Prostate gland (tissue), 2 donors: ENCODE results near the gene LMBR1. TPM values are rescaled to one million over a fixed set of nuclear protein-coding genes. Genes with fewer than 3 reads are reported as not detected.

ENCODE experiments used
- DNase-seq: peaks from one replicate; pipeline ENCODE4 v3.0.0-alpha.2; 2019; ENCODE audit warnings: low spot score
- H3K27ac ChIP-seq, 2 donors: fragments of 200-600 bp; sonication (generic); 2 replicates each; pipeline ENCODE4 v1.5.1; 2017 to 2019
- H3K27me3 ChIP-seq: fragments of 200-600 bp; sonication (generic); replicated peaks from 2 replicates; pipeline ENCODE4 v1.5.1; 2019; ENCODE audit not compliant: insufficient read depth
- H3K36me3 ChIP-seq, 2 donors: fragments of 200-600 bp; sonication (generic); 1 replicate in 1 of 2; 2 replicates in 1 of 2; pipeline versions ENCODE4 v1.5.1 to v1.8.1; 2017 to 2019
- H3K4me1 ChIP-seq: fragments of 200-600 bp; sonication (generic); replicated peaks from 2 replicates; pipeline ENCODE4 v1.5.1; 2019
- H3K4me3 ChIP-seq, 2 donors: fragments of 200-600 bp; sonication (generic); 2 replicates each; pipeline ENCODE4 v1.5.1; 2017 to 2019
- H3K9me3 ChIP-seq: fragments of 200-600 bp; sonication (generic); 2 replicates; pipeline ENCODE4 v1.5.1; 2017
- CTCF ChIP-seq, 4 experiments: fragments of 200-600 bp in 2 of 4; fragments of 450-650 bp in 2 of 4; sonication (generic) in 2 of 4; IDR thresholded peaks; 1 replicate in 3 of 4; 2 replicates in 1 of 4; pipeline ENCODE4 v1.5.1; 2016 to 2019; ENCODE audit warnings: antibody characterized with exemption in 4 of 4, mild to moderate bottlenecking in 2 of 4, moderate library complexity in 2 of 4
- POLR2A ChIP-seq: fragments of 450-650 bp; IDR thresholded peaks from one replicate; pipeline ENCODE4 v1.6.1; 2016; ENCODE audit warnings: antibody characterized with exemption, mild to moderate bottlenecking
- POLR2AphosphoS5 ChIP-seq: sonication (generic); formaldehyde crosslinking; IDR thresholded peaks from one replicate; pipeline ENCODE4 v1.6.1; 2017; ENCODE audit warnings: antibody characterized with exemption
- WGBS: methylation state at CpG from one replicate; pipeline ENCODE4 v1.1.5; 2018; 5-methylcytosine and 5-hydroxymethylcytosine counted together
- intact Hi-C: fragments of 100-400 bp; cut with DNase I; formaldehyde crosslinking; loops from one replicate; pipeline ENCODE4 v1.14.2; 2022
- total RNA-seq, 2 donors: library from RNA; depleted of rRNA; stranded (reverse); fragments of >200 nt; gene quantifications; one replicate each; pipeline ENCODE4 v1.1.0, GENCODE V29; 2016

Gene LMBR1
- total RNA-seq, 2 donors from 2014 or later: 44.7 to 168 TPM

GRCh38 chr7:156843157-156843556 is 49.8 kb downstream of the LMBR1 start:
- 86% methylated on average over 2 of the region's 2 CpGs for WGBS

GRCh38 chr7:156842740-156843140 is 50.2 kb downstream of the LMBR1 start:
- Histone ChIP-seq H3K36me3 (no peaks in the 10 kb centered on the region), H3K9me3 (no peaks in the 10 kb centered on the region), H3K27ac (no peak overlapping the region), H3K27me3 (no peaks in the 10 kb centered on the region), H3K4me1 (no peaks in the 10 kb centered on the region), H3K4me3 (no peak overlapping the region)
- TF ChIP-seq CTCF (IDR thresholded peaks at IDR 0.05) (no peak), POLR2A (no peak), POLR2AphosphoS5 (peak; percentile 38)
- peak; percentile 33 for DNase-seq
- intact Hi-C loops: no loop called here
- 48% methylated on average over 2 of the region's 2 CpGs for WGBS

More at GRCh38 chr7:156843157-156843556, 49.8 kb downstream of the LMBR1 start:
- Histone ChIP-seq H3K27ac (no peak overlapping the region), H3K36me3 (no peaks in the 10 kb centered on the region), H3K27me3 (no peaks in the 10 kb centered on the region), H3K4me1 (no peaks in the 10 kb centered on the region), H3K4me3 (no peak overlapping the region), H3K9me3 (no peaks in the 10 kb centered on the region)
- intact Hi-C loops: no loop called here
- TF ChIP-seq POLR2A (no peak), CTCF (IDR thresholded peaks at IDR 0.05) (no peak)
- DNase-seq: no peak

GRCh38 chr7:156842317-156842716 is 50.7 kb downstream of the LMBR1 start:
- no peaks in the 10 kb centered on the region for H3K9me3 ChIP-seq
- 52% methylated on average over 5 of the region's 5 CpGs for WGBS
- TF ChIP-seq CTCF (IDR thresholded peaks at IDR 0.05): no peak
- TF ChIP-seq POLR2AphosphoS5: no peak
- no peak for TF ChIP-seq POLR2A
- no peaks in the 10 kb centered on the region for H3K4me1 ChIP-seq
- intact Hi-C loops: no loop called here
- no peak for DNase-seq
- no peaks in the 10 kb centered on the region for H3K36me3 ChIP-seq
- no peaks in the 10 kb centered on the region for H3K27me3 ChIP-seq
- no peak overlapping the region for H3K27ac ChIP-seq
- no peak overlapping the region for H3K4me3 ChIP-seq

- Histone ChIP-seq H3K27ac (no peak overlapping the region), H3K36me3 (no peaks in the 10 kb centered on the region), H3K9me3 (no peaks in the 10 kb centered on the region), H3K27me3 (no peaks in the 10 kb centered on the region), H3K4me1 (no peaks in the 10 kb centered on the region), H3K4me3 (no peak overlapping the region)
- TF ChIP-seq POLR2A: no peak
- no peak for TF ChIP-seq POLR2AphosphoS5
- TF ChIP-seq CTCF (IDR thresholded peaks at IDR 0.05): no peak
- WGBS: 70% methylated on average over 2 of the region's 2 CpGs
- DNase-seq: no peak
- intact Hi-C loops: no loop called here
These were observed 51.5 kb downstream of the LMBR1 start for GRCh38 chr7:156841497-156841896.

GRCh38 chr7:156840134-156840533 is 52.8 kb downstream of the LMBR1 start:
- no peaks in the 10 kb centered on the region for H3K4me1 ChIP-seq
- no peak overlapping the region for H3K4me3 ChIP-seq
- intact Hi-C loops: no loop called here
- 77% methylated on average over 5 of the region's 5 CpGs for WGBS
- no peak overlapping the region for H3K27ac ChIP-seq
- no peaks in the 10 kb centered on the region for H3K36me3 ChIP-seq
- DNase-seq: no peak
- no peaks in the 10 kb centered on the region for H3K27me3 ChIP-seq
- TF ChIP-seq POLR2AphosphoS5 (no peak), CTCF (IDR thresholded peaks at IDR 0.05) (no peak), POLR2A (no peak)
- H3K9me3 ChIP-seq: no peaks in the 10 kb centered on the region
